Spleen (tissue), 7 donors: ENCODE data around the gene AKT2.

Source experiments
- POLR2A ChIP-seq, 3 donors: fragments of 450-650 bp; IDR thresholded peaks; one replicate each; pipeline ENCODE4 v1.5.1; 2017; ENCODE audit warnings: antibody characterized with exemption in 3 of 3, mild to moderate bottlenecking in 1 of 3
- POLR2AphosphoS5 ChIP-seq, 3 donors: sonication (generic); formaldehyde crosslinking; IDR thresholded peaks; one replicate each; pipeline ENCODE4 v1.5.1; 2017; ENCODE audit warnings: antibody characterized with exemption in 3 of 3
- TF ChIP-seq, protein P1 (sequence below), 11 experiments: fragments of 200-600 bp in 7 of 11; fragments of 450-650 bp in 4 of 11; sonication (generic) in 4 of 11; IDR thresholded peaks in 8 of 11; conservative IDR thresholded peaks in 3 of 11; 1 replicate in 7 of 11; 2 replicates in 4 of 11; pipeline versions ENCODE4 v1.4.0 to v1.8.0; 2016 to 2021; ENCODE audit warnings: antibody characterized with exemption in 11 of 11, inconsistent platforms in 4 of 11, mild to moderate bottlenecking in 1 of 11
- donor health status: DM: no; HTN: no; CAD: no; lungs with moderate emphysema.
- donor health status: DM: no; HTN: no; CAD: no.
- donor health status: DM: no; HTN: no; CAD: no.

DNA sequence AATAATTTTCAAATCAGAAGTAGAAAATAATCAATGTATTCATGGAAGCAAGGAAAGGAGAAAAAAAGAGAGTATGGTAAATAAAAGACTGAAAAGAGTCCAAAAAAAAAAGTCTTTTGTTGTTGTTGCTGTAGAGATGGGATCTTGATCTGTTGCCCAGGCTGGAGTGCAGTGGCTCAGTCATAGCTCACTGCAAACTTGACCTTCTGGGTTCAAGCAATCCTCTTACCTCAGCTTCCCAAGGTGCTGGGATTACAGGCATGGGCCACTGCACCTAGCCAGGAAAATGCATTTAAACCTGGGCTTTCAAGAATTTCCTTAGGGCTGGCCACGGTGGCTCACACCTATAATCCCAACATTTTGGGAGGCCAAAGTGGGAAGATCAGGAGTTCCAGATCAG lies 100.9 kb downstream of the AKT2 start:
- TF ChIP-seq, protein P1, sequence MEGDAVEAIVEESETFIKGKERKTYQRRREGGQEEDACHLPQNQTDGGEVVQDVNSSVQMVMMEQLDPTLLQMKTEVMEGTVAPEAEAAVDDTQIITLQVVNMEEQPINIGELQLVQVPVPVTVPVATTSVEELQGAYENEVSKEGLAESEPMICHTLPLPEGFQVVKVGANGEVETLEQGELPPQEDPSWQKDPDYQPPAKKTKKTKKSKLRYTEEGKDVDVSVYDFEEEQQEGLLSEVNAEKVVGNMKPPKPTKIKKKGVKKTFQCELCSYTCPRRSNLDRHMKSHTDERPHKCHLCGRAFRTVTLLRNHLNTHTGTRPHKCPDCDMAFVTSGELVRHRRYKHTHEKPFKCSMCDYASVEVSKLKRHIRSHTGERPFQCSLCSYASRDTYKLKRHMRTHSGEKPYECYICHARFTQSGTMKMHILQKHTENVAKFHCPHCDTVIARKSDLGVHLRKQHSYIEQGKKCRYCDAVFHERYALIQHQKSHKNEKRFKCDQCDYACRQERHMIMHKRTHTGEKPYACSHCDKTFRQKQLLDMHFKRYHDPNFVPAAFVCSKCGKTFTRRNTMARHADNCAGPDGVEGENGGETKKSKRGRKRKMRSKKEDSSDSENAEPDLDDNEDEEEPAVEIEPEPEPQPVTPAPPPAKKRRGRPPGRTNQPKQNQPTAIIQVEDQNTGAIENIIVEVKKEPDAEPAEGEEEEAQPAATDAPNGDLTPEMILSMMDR (IDR thresholded peaks at IDR 0.05 in 8 of 11, conservative IDR thresholded peaks at IDR 0.05 in 3 of 11): no peak
- no peak for TF ChIP-seq POLR2AphosphoS5 (IDR thresholded peaks at IDR 0.05)
- TF ChIP-seq POLR2A (IDR thresholded peaks at IDR 0.05): no peak
